Measurements from ENCODE around the gene AUTS2. TPM values are rescaled to one million over a fixed set of nuclear protein-coding genes. Genes with fewer than 3 reads are reported as not detected.
A peak's percentile ranks its signal among the peaks of the same experiment; 100 is the strongest.
"Not testable (repeated sequence)": the region's sequence is repeated elsewhere in the genome, so short reads cannot be mapped to it uniquely, and the experiment has no call there.

The AUTS2 gene
- total RNA-seq, 1 donor from 2014 or later, result 5.2 TPM

DNA sequence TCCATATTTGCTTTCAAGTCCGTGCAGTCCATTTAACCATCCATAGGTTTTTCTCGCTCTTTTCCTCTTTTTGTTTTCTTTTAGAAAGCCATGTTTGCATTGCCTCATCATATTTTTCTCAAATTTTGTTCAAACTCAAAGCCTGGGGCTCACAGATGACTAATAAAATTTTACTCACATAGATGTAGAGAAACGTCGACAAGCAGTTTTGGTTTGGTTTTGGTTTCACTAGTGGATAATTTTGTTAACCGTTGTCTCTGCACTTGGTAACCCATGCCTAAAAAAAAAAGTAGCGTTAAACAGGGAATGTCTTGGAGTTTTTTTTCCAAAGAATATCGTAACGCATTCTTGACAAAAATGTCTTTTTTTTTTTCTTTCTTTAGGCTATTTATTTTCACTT lies 1189.5 kb downstream of the AUTS2 start:
- no peak for ATAC-seq (ENCODE audit: poor library complexity)
- intact Hi-C loops (cut with DNase I), result no loop called here
- DNase-seq, result no peak

DNA sequence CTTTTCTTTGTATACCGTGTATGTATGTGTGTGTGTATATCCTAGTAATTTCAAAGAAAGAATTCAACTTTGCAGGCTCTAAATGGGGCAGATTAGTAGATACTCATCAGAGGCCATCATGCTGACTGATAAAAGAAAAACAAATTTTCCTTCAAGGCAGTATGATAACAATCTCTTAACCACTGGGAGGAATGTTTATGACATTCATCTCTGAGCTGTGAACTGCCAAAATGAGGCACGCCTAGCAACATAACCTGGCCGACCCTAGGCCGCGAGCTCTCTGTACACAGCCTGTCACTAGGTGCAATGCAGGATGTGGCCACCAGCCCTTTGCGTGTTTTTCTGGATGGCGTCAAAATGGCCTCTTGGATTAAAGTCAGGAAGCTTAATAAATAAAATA lies 1190.0 kb downstream of the AUTS2 start:
- intact Hi-C loops (cut with DNase I), result no loop called here
- DNase-seq (no peak), ATAC-seq (ENCODE audit: poor library complexity) (no peak)

DNA sequence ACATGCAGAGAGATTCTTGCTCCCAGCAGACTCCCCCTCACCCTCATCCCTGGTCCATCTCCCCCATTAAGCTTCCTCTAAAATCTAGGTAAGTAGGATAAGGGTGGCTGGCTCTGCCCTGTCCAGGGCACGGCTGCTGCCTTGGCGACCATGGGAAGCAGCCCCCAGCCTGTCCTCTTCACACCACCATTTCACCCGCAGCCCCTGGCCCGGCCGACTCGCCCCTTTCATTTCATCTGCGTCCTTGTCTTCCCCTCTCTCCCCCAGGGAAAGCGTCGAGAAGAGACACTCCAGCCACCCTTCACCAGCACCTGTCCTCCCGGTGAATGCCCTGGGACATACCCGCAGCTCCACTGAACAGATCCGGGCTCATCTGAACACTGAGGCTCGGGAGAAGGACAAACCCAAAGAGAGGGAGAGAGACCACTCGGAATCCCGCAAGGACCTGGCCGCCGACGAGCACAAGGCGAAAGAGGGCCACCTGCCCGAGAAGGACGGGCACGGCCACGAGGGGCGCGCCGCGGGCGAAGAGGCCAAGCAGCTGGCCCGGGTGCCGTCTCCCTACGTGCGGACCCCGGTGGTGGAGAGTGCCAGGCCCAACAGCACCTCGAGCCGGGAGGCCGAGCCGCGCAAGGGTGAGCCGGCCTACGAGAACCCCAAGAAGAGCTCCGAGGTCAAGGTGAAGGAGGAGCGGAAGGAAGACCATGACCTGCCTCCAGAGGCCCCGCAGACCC lies 1191.4 kb downstream of the AUTS2 start:
- intact Hi-C loops (cut with DNase I), result no loop called here
- ATAC-seq (ENCODE audit: poor library complexity) (no peak), DNase-seq (no peak)

DNA sequence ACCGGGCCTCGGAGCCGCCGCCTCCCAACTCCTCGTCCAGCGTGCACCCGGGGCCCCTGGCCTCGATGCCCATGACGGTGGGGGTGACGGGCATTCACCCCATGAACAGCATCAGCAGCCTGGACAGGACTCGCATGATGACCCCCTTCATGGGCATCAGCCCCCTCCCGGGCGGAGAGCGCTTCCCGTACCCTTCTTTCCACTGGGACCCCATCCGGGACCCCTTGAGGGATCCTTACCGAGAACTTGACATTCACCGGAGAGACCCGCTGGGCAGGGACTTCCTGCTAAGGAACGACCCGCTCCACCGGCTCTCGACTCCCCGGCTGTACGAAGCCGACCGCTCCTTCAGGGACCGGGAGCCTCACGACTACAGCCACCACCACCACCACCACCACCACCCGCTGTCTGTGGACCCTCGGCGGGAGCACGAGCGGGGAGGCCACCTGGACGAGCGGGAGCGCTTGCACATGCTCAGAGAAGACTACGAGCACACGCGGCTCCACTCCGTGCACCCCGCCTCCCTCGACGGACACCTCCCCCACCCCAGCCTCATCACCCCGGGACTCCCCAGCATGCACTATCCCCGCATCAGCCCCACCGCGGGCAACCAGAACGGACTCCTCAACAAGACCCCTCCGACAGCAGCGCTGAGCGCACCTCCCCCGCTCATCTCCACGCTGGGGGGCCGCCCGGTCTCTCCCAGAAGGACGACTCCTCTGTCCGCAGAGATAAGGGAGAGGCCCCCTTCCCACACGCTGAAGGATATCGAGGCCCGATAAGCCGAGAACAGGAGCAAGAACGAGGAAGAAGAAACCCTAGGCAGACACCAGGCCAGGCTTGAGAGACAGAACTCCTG lies 1192.2 kb downstream of the AUTS2 start:
- DNase-seq, result no peak
- ATAC-seq (ENCODE audit: poor library complexity), result no peak
- intact Hi-C loops (cut with DNase I), result no loop called here

DNA sequence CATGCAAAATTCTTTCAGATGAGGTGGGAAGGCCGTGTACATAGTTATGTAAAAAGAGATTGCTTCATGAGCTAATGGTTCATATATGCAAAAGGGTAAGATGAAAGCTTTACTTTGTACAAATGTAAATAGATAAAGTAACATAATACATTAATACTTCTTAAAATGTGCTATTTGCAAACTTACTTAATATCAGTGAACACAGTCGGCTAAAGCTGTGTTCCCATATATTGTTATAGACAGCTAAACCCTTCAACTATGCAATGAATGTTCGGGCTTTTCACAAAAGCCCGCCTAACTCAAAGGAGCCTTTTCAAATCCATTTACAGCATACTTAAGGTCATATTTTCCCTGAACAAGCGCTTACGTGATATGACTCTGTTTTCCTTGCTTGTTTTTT lies 1193.1 kb downstream of the AUTS2 start:
- intact Hi-C loops (cut with DNase I), result no loop called here
- DNase-seq (no peak), ATAC-seq (ENCODE audit: poor library complexity) (no peak)

DNA sequence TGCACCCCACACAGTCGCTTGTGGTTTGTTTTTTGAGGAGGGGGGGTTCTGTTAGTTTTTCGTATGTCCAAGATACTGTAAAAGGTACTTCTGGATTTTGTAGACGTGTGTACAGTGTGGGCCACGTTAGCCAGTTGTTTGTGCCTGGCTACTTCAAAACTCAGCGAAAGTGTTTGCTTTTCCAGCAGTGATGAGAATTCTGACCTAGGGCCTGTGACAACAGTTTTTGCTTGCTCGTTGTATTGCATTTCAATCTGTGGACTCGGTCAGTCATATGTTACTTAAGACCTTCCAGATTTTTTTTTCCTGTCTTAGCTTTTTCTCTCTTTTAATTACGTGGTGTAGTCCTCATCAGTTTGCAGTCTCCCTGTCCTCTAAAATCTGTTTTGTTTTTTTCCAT lies 1194.8 kb downstream of the AUTS2 start:
- no peak for ATAC-seq (ENCODE audit: poor library complexity)
- intact Hi-C loops (cut with DNase I), result no loop called here
- no peak for DNase-seq

DNA sequence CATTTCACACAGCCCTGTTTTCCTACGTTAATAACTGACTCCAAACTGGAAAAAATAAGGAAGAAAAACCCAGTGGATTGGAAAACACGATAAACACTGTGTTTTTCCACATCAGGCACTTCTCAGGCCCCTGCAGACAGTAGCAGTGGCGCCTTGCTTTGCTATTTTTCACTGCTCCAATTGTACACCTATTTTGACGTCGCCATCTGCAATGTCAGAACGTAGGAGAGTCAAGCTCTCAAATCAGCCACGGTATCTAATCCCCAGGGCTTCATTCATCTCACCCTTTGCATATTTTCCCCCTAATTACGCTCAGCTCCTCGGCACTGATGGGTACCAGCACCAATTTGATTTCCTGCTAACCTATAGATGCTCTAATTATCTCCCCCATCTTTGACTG lies 1195.5 kb downstream of the AUTS2 start:
- ATAC-seq (ENCODE audit: poor library complexity) (no peak), DNase-seq (no peak)
- intact Hi-C loops (cut with DNase I), result no loop called here

DNA sequence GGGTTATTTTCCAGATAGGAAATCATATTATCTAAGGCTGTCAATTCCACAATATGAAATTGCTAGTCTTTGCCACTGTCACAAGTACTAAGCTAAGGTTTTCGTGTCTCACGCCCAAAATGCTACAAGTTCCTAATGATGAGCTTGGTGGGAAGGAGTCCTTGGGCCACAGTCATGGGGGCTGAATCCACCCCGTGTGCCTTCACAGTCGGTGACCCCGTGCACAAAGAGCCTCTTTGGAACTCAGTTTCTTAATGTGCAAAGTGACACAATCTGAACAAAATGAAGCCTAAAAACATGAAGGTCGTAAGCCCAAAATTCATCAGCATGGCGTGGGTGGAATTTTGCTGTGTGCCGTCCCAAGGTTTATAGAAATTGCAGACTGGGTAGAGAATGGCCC lies 1196.7 kb downstream of the AUTS2 start:
- intact Hi-C loops (cut with DNase I), result no loop called here
- DNase-seq, result no peak
- ATAC-seq (ENCODE audit: poor library complexity), result no peak

DNA sequence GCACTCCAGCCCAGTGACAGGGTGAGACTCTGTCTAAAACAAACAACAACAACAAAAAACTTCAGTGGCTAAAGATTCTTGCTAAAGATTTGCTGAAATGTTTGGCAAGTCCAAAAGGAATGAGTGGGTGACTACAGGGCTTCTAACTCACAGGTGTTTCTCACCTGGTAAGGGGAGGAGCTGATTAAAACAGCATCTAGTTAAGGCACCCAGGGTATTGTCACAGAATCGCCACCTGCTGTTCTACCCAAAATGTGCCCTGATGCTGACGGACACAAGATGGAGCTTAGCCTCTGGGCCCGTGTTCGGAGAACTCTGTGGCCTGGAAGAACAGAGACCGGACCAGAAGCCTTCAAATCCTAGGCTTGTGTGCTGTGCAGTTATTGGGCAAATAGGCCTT lies 1197.7 kb downstream of the AUTS2 start:
- intact Hi-C loops (cut with DNase I), result no loop called here
- no peak for ATAC-seq (ENCODE audit: poor library complexity)
- DNase-seq, result no peak

DNA sequence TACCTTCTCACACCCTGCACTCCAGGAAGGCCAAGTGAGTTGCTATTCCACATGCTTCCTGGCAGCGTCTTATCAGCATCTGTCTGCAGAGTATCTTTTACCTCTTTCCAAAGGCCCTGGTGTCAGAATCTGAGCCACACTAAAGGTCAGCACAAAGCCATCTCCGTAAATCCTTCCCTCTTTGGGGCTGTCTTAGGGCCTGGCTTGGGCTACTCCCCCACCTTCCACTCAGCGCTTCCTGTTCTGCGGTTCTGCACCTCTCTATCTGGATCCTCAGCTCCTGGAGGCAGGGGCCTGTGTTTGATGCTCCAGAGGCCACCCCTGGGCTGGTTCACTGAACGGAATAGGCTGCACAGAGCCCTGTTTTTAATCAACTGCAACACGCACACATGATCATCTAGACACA lies 1198.8 kb downstream of the AUTS2 start:
- ATAC-seq (ENCODE audit: poor library complexity) (no peak), DNase-seq (no peak)
- intact Hi-C loops (cut with DNase I), result no loop called here

DNA sequence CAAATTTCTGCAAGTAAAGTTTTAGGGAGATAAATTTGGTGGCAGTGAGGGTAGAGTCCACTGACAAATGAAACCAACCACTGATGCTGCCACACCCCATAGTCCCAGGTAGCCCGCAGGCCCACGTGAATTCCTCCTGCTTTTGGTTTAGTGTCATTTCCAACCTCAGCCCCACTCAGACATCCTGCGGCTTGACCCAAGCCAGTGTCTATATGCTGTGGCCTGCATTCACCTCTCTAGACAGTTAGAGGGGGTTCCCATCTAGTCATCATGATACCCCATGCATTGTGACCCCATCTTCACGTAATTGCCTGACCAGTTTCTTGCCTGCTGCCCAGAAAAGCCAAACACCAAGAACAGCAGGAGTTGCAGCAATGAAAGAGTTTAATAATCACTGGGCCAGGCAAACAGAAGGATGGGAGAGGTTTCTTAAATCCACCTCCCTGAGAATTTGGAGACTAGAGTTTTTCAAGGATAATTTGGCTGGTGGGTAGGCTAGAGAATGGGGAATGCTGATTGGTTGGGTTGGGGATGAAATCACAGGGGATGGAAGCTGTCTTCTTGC lies 1201.6 kb downstream of the AUTS2 start:
- intact Hi-C loops (cut with DNase I), result no loop called here
- ATAC-seq (ENCODE audit: poor library complexity) (no peak), DNase-seq (no peak)

DNA sequence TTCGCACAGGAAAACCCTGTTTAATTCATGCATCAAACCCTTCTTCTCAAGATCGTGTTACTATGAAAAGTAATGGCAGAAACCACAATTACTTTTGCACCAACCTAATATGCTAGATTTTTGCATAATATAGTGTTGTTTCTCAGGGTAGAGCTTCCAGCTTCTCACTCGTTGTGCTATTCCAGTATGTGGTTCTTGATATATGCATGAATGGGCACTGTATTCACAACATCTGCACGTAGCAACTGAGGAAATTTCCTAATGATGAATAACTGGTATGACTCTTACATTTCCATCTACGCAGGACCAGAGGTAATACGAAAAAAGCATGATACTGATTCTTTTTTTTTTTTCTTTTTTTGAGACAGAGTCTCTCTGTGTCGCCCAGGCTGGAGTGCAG lies 1207.1 kb downstream of the AUTS2 start:
- no peak for DNase-seq
- intact Hi-C loops (cut with DNase I), result no loop called here
- no peak for ATAC-seq (ENCODE audit: poor library complexity)

DNA sequence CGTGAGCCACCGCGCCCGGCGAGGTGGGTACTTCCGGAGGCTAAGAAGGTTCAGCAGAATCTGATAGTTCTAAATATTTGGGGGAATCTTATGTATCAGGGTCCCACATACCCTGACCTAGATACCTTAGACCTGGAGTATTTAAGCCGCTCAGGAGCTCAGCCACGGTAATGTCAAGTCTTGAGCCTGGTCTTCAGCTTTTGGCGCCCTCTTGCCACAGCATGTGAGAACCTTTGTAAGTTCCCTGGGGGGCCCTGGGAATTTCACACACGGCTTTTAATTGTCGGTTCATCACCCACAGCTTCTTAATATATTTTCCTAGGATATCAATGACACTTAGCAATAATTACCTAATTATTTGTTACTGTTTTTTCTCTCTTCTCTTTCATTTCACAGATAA lies 1209.4 kb downstream of the AUTS2 start:
- intact Hi-C loops (cut with DNase I), result no loop called here

DNA sequence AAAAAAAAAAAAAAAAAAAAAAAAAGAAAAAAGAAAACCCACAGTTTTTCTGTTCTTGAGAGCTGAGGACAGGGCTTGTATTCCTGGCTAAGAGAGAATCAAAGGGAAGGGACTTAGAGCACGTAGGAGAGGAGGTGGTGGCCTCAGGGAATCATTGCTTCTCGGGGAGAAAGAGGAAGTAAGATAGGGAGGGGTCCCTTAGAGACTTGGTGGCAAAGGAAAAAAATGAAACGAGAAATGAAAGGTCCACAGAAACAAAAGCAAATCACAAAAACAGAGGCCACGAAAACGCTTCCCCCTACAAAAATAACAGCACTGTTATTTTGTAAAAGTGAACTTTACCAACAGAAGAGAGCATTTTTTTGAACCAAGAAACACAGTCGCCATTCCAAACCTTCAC lies 1210.6 kb downstream of the AUTS2 start:
- no peak for DNase-seq
- no peak for ATAC-seq (ENCODE audit: poor library complexity)
- intact Hi-C loops (cut with DNase I), result no loop called here

More for the DNA sequence above, 1209.4 kb downstream of the AUTS2 start:
- DNase-seq (no peak), ATAC-seq (ENCODE audit: poor library complexity) (no peak)

DNA sequence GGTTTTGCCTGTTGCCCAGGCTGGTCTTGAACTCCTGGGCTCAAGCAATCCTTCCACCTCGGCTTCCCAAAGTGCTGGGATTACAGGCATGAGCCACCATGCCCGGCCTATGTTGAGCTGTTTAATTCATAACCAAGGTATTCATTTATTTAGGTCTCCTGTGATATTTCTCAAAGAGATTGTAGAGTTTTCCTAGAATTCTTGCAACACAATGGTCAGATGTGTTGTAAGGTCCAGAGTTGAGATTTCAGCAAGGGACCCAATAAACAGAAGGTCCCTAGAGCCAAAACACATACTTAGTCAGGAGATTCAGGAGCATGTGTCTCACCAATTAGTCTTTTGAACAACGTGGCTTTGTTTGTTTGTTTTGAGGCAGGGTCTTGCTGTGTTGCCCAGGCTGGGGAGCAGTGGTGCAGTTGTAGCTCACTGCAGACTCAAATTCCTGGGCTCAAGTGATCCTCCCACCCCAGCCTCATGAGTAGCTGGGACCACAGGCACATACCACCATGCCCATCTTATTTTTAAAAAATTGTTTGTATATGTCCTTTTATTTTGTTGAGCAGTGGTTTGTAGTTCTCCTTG lies 1212.4 kb downstream of the AUTS2 start:
- ATAC-seq (ENCODE audit: poor library complexity), result no peak
- intact Hi-C loops (cut with DNase I), result no loop called here
- no peak for DNase-seq

DNA sequence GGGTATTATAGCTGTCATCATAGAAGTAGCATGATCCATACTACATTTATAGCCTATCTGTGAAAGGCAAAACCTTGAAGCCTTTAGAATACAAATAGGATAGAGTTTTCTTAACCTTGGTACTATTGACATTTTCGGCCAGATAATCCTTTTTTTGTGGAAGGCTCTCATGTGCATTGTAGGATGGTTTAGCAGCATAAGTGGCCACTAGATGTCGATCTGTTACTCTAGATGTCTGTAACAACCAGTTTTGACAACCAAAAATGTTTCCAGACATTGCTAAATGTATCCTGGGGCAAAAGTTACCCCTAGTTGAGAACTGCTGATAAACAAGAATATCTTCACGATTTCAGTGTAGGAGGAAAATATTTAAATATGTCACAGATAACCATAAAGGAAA lies 1214.2 kb downstream of the AUTS2 start:
- intact Hi-C loops (cut with DNase I), result no loop called here
- no peak for DNase-seq
- ATAC-seq (ENCODE audit: poor library complexity), result no peak

DNA sequence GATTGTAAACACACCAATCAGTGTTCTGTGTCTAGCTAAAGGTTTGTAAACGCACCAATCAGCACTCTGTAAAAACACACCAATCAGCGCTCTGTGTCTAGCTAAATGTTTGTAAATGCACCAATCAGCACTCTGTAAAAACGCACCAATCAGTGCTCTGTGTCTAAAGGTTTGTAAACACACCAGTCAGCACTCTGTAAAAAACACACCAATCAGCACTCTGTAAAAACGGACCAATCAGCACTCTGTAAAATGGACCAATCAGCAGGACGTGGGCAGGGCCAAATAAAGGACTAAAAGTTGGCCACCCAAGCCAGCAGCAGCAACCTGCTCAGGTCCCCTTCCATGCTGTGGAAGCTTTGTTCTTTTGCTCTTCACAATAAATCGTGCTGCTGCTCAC lies 1224.2 kb downstream of the AUTS2 start:
- DNase-seq; ATAC-seq (ENCODE audit: poor library complexity): not testable (repeated sequence)
- intact Hi-C loops (cut with DNase I), result loop anchor here (10.0 kb wide), 1 partner anchor 912 kb away; no protein-coding TSS in a partner anchor

DNA sequence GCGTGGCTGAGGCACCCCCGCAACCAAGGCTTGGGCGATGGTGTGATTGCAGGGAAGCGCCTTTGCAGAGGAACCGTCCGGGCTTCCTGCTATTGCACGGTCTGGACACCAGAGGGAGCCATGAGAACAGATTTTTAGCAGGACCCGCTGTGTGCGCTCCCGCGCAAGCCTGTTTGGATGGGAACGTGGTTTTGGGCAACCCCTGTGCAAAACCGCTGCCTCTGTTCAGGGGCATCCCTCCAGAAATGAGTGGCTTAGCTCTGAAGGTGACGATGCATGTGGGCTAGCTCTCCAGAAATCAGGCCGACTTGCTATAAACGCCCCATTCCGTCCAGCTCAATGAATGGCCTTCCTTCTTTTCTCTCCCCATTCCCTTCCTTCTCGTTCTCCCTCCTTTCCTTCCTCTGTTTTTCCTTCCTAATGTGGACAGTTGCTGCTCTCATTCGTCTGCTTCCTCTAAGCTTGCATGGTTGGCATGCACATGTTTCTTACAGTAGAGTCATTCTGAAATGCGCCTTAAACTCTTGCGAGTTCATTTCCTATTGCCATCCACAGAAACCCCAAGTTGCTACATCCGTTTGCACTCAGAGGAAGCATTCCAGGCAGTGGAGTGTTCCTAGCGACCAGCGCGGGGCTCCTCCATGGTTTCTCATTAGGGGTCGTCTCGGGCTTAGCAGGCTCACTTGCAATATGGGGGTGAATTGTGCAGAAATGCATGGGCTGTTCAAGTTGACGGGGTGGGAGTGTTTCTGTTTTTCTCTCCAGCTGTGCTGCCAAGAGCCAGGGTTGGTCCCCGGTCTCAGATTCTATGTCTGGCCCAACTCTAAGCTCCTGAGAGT lies 1231.2 kb downstream of the AUTS2 start:
- intact Hi-C loops (cut with DNase I), result loop anchor here (10.0 kb wide), 1 partner anchor 905 kb away; no protein-coding TSS in a partner anchor
- ATAC-seq (ENCODE audit: poor library complexity), result peak; percentile 88
- DNase-seq, result peak; percentile 74

DNA sequence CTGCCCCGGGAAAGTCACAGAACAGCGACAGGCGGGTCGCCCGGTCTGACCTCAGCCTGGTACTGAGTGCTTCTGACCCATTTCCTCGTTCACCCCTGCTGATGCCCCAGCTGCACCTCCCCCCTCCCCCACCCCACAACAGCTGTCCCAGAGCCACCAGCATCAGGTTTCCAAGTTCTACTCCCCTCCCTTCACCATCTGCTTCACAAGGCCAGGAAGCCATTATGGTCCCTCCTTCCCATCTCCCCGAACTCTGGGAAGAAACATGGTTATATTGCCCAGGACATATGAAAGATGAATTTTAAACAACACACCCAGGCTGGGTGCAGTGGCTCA lies 1231.8 kb downstream of the AUTS2 start:
- intact Hi-C loops (cut with DNase I), result no loop called here

More for the DNA sequence above, 1231.8 kb downstream of the AUTS2 start:
- DNase-seq (no peak), ATAC-seq (ENCODE audit: poor library complexity) (no peak)
